Urinary bladder (tissue), 4 donors: ENCODE data around the gene SFPQ. TPM values are rescaled to one million over a fixed set of nuclear protein-coding genes. Genes with fewer than 3 reads are reported as not detected.
"Not testable (repeated sequence)": the region's sequence is repeated elsewhere in the genome, so short reads cannot be mapped to it uniquely, and the experiment has no call there.

Source experiments
- DNase-seq: peaks from one replicate; pipeline ENCODE4 v3.0.0-alpha.2; 2015; ENCODE audit errors: extremely low spot score
- H3K27ac ChIP-seq: one replicate; pipeline ENCODE4 v1.5.1; 2013; ENCODE audit warnings: low read depth, mild to moderate bottlenecking, moderate library complexity
- H3K36me3 ChIP-seq: one replicate; pipeline ENCODE4 v1.6.1; 2013; ENCODE audit warnings: mild to moderate bottlenecking, moderate library complexity; ENCODE audit not compliant: insufficient read depth
- H3K4me1 ChIP-seq: one replicate; pipeline ENCODE4 v1.6.1; 2013; ENCODE audit warnings: mild to moderate bottlenecking, moderate library complexity; ENCODE audit not compliant: insufficient read depth
- H3K4me3 ChIP-seq: one replicate; pipeline ENCODE4 v1.5.1; 2013; ENCODE audit warnings: low read depth, low read length
- WGBS: extraction: QIAGEN DNeasy Blood & Tissue Kit; methylation state at CpG from one replicate; pipeline ENCODE4 v1.1.7; 2013; 5-methylcytosine and 5-hydroxymethylcytosine counted together
- polyA plus RNA-seq: library from polyadenylated mRNA; stranded (reverse); fragments of 200-250 nt; gene quantifications from one replicate; pipeline ENCODE4 v1.2.3, GENCODE V29; 2013
- total RNA-seq: library from RNA; depleted of rRNA; stranded (reverse); fragments of >200 nt; gene quantifications from one replicate; pipeline ENCODE4 v1.2.3, GENCODE V29; 2014
- donor health status: healthy with polysubstance abuse.
- donor health status: healthy.

SFPQ gene
- total and polyA plus RNA-seq, 2 donors, result 134 to 293 TPM

DNA sequence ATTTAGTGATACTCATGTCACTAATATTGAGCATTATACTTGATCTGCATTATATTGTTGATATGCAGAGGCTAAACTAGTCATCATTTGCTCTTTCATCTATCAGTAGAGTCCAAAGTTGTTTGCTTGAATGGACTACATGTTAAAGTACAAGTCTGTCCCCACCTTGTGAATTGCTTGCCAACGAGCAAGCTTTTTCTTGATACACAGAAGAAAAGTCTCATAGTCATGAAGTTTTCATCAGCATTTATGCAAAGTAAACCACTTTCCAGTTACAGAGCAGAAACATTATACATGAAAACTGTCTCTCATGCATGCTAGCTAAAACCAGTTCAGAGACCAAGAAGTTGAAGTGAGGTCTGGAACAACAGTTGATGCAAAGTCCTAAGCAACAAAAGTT lies 13.0 kb downstream of the SFPQ start:
- 35% methylated on average over 1 of the region's 1 CpG for WGBS
- H3K36me3 ChIP-seq, result peaks cover 15% of the 10 kb centered on the region
- H3K4me3 ChIP-seq, result no peak overlapping the region
- no peak for DNase-seq
- H3K4me1 ChIP-seq, result peaks cover 1% of the 10 kb centered on the region
- no peak overlapping the region for H3K27ac ChIP-seq

- Histone ChIP-seq H3K4me1 (peaks cover 1% of the 10 kb centered on the region), H3K27ac (no peak overlapping the region), H3K4me3 (no peak overlapping the region), H3K36me3 (peaks cover 15% of the 10 kb centered on the region)
- no peak for DNase-seq
- WGBS, result 42% methylated on average over 2 of the region's 2 CpGs
Measured at GRCh38 chr1:35178874-35179380, 14.0 kb downstream of the SFPQ start.

DNA sequence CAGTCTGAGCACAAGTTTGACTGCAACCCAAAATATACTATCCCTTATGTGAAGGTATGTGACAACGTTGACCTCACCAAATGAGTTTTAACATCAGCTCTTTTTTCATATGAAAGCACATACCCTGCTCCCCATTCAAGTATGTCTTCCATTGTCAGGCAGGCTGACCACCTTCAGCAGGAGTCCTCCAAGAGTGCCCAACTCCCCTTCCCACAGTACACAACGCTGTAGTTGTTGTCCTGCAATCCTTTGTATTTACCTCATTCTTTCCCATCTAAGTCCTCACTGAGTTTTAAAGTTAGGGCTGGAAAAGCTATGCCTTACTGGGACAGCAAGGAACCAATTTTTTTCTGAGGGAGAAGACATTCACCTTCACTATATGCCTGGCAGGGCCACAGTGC lies 14.7 kb downstream of the SFPQ start:
- Histone ChIP-seq H3K36me3 (peaks cover 15% of the 10 kb centered on the region), H3K27ac (no peak overlapping the region), H3K4me3 (no peak overlapping the region), H3K4me1 (peaks cover 1% of the 10 kb centered on the region)
- no peak for DNase-seq
- 63% methylated on average over 2 of the region's 2 CpGs for WGBS

- WGBS, result 89% methylated on average over 4 of the region's 4 CpGs
- Histone ChIP-seq H3K27ac (no peak overlapping the region), H3K4me3 (no peak overlapping the region), H3K36me3 (peaks cover 15% of the 10 kb centered on the region), H3K4me1 (peaks cover 1% of the 10 kb centered on the region)
- DNase-seq, result no peak
Measured at GRCh38 chr1:35177237-35177786, 15.6 kb downstream of the SFPQ start.

GRCh38 chr1:35175602-35176001 lies 17.3 kb downstream of the SFPQ start:
- Histone ChIP-seq H3K27ac (no peak overlapping the region), H3K4me3 (no peak overlapping the region), H3K36me3 (peaks cover 13% of the 10 kb centered on the region), H3K4me1 (peaks cover 1% of the 10 kb centered on the region)
- whole genome bisulfite sequencing, result 97% methylated on average over 1 of the region's 1 CpG
- DNase-seq, result no peak

DNA sequence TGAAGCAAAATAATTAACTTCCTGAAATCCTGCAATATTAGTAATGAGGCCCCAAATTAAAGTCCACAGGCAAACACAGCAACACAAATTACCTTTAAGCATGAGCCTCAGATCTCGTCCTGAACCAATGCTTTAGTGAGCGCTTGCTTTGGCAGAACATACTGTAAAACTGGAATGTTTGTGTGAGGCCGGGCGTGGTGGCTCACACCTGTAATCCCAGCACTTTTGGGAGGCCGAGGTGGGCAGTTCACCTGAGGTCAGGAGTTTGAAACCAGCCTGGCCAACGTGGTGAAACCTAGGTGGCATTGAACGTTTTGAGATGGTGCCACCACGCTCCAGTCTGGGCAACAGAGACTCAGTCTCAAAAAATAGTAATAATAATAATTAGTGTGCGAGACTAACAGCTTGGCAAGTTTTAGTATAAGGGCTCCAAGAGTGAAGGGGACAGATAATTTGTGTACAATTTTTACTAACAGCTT lies 17.8 kb downstream of the SFPQ start:
- no peak for DNase-seq
- Histone ChIP-seq H3K36me3 (peaks cover 11% of the 10 kb centered on the region), H3K4me1 (peaks cover 1% of the 10 kb centered on the region), H3K27ac (no peak overlapping the region), H3K4me3 (no peak overlapping the region)
- WGBS, result 80% methylated on average over 9 of the region's 9 CpGs

GRCh38 chr1:35173909-35174540 lies 18.9 kb downstream of the SFPQ start:
- Histone ChIP-seq H3K27ac (no peak overlapping the region), H3K4me1 (no peaks in the 10 kb centered on the region), H3K4me3 (no peak overlapping the region), H3K36me3 (peaks cover 9% of the 10 kb centered on the region)
- WGBS, result 50% methylated on average over 2 of the region's 2 CpGs
- no peak for DNase-seq

GRCh38 chr1:35173491-35173890 lies 19.5 kb downstream of the SFPQ start:
- Histone ChIP-seq H3K4me1 (no peaks in the 10 kb centered on the region), H3K4me3 (no peak overlapping the region), H3K36me3 (peaks cover 8% of the 10 kb centered on the region), H3K27ac (no peak overlapping the region)
- DNase-seq, result no peak
- WGBS, result 69% methylated on average over 2 of the region's 2 CpGs

DNA sequence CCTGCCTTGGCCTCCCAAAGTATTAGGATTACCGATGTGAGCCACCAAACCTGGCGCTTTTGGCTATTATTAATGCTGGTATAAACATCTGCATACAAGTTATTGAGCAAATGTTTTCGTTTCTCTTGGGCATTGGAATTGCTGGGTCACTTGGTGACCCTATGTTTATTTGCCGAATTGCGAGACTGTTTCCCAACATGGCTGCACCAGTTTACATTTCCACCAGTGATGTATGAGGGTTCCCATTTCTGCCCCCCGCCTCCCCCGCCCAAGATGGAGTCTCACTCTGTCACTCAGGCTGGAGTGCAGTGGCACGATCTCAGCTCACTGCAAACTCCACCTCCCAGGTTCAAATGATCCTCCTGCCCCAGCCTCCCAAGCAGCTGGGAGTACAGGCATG lies 20.9 kb downstream of the SFPQ start:
- Histone ChIP-seq H3K4me1 (no peaks in the 10 kb centered on the region), H3K4me3 (no peak overlapping the region), H3K36me3 (peaks cover 4% of the 10 kb centered on the region), H3K27ac (no peak overlapping the region)
- 77% methylated on average over 8 of the region's 8 CpGs for WGBS
- DNase-seq, result no peak

DNA sequence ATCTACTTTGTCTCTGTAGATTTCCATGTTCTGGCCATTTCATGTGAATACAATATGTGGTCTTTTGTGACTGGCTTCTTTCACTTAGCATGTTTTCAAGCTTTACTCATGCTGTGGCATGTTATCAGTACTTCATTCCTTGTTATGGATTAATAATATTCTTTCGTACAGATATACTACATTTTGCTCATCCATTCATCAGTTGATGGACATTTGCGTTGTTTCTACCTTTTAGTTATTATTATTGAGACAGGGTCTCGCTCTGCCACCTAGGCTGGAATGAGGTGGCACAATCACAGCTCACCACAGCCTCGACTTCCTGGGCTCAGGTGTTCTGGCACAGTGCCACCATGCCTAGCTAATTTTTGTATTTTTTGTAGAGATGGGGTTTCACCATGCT lies 21.4 kb downstream of the SFPQ start:
- Histone ChIP-seq H3K36me3 (peaks cover 4% of the 10 kb centered on the region), H3K27ac (no peak overlapping the region), H3K4me3 (no peak overlapping the region), H3K4me1 (no peaks in the 10 kb centered on the region)
- WGBS, result 91% methylated on average over 4 of the region's 4 CpGs
- DNase-seq, result no peak

GRCh38 chr1:35164893-35165292 lies 28.1 kb downstream of the SFPQ start:
- H3K36me3 ChIP-seq, result no peaks in the 10 kb centered on the region
- no peak overlapping the region for H3K4me3 ChIP-seq
- no peaks in the 10 kb centered on the region for H3K4me1 ChIP-seq
- no peak for DNase-seq
- 93% methylated on average over 3 of the region's 3 CpGs for WGBS
- no peak overlapping the region for H3K27ac ChIP-seq

GRCh38 chr1:35151220-35151619 lies 41.7 kb downstream of the SFPQ start:
- 95% methylated on average over 5 of the region's 5 CpGs for WGBS
- no peaks in the 10 kb centered on the region for H3K36me3 ChIP-seq
- no peak for DNase-seq
- no peak overlapping the region for H3K4me3 ChIP-seq
- no peaks in the 10 kb centered on the region for H3K4me1 ChIP-seq
- H3K27ac ChIP-seq, result no peak overlapping the region

- not testable (repeated sequence) for H3K27ac ChIP-seq, DNase-seq, H3K36me3 ChIP-seq, H3K4me3 ChIP-seq, H3K4me1 ChIP-seq
- WGBS, result 56% methylated on average over 13 of the region's 13 CpGs
Measured at GRCh38 chr1:35145892-35146549, 46.9 kb downstream of the SFPQ start.
